ENCODE data around the gene CDKN2B. TPM values are rescaled to one million over a fixed set of nuclear protein-coding genes. Genes with fewer than 3 reads are reported as not detected.

CDKN2B gene
- polyA plus RNA-seq, 5 donors = 0.10 to 0.25 (median 0.15) TPM

DNA sequence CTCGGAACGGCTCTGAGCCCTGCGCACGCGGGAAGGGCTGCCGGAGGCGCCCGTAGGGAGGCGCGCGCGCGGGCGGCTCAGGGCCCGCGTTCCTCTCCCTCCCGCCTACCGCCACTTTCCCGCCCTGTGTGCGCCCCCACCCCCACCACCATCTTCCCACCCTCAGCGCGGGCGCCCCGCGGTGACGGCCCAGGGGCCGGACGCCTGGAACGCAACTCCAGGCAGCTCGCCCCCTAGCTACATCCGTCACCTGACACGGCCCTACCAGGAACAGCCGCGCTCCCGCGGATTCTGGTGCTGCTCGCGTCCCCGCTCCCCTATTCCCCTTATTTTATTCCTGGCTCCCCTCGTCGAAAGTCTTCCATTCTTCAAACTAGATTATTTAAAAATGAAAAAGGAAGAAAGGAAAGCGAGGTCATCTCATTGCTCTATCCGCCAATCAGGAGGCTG, 14.5 kb downstream of the CDKN2B start, which contains the start of gene CDKN2B-AS1:
TSS of gene CDKN2B-AS1 (plus strand) at position 236 of the 450 bp plus-strand sequence.
- DNase-seq = peak in 1 of 2 donors; percentile 30

DNA sequence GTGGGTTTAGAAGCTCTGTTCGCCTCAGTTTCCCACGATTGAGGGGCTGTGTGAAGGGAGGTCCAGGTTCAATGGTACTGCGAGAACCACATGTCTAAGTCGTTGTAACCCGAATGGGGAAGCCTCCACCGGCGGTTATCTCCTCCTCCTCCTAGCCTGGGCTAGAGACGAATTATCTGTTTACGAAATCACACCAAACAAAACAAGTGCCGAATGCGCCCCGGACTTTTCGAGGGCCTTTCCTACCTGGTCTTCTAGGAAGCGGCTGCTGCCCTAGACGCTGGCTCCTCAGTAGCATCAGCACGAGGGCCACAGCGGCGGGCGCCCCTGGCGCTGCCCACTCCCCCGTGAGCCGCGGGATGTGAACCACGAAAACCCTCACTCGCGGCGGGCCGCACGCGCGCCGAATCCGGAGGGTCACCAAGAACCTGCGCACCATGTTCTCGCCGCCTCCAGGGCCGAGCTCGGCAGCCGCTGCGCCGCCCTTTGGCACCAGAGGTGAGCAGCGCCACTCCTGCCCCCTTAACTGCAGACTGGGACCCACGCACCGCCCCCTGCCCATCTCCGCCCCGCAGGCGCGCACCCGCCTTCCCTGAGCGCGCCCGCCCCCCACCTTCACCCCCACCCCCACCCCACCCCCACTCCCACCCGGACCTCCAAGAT, 15.1 kb downstream of the CDKN2B start, which contains the start of gene CDKN2A:
TSS of gene CDKN2A (minus strand) at position 500 of the 663 bp plus-strand sequence.
- DNase-seq = no peak

GRCh38 chr9:21993007-21993406, 16.1 kb downstream of the CDKN2B start:
- no peak for DNase-seq

DNA sequence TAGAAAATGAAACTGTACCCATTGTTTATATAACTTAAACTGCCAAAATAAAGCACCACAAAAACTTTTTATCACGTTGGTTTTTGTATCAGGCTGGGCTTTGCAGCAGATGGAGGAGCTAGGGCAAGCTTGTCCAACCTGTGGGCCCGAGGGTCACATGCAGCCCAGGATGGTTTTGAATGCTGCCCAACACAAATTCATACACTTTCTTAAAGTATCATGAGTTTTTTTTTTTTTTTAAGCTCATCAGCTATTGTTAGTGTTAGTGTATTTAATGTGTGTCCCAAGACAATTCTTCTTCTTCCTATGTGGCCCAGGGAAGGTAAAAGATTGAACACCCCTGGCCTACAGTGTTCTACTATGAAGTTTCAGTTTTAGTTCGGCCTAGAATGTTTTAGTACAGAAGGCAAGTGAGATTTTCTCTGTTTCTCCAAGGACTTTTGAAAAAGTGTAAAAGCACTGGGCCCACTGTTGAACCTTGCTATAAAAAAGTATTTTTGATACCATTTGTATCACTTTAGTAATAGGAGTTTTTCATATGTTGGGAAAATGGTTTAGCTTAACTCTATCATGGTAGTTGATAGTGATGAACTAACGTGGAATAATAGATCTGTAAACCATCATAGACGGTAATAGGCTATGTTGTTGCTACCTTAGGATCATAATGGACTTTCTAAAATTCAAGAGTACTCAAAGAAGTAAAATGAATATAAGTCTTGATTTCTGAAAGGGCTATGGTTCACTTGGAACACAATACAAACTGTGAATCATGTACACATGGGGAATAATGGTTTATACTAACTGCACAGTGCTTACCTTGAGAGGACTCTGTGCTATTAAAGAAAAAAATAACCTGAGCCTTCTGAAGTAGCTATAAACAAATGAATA, 17.8 kb downstream of the CDKN2B start:
- DNase-seq = no peak

GRCh38 chr9:21989440-21990189, 19.5 kb downstream of the CDKN2B start:
- no peak for DNase-seq

DNA sequence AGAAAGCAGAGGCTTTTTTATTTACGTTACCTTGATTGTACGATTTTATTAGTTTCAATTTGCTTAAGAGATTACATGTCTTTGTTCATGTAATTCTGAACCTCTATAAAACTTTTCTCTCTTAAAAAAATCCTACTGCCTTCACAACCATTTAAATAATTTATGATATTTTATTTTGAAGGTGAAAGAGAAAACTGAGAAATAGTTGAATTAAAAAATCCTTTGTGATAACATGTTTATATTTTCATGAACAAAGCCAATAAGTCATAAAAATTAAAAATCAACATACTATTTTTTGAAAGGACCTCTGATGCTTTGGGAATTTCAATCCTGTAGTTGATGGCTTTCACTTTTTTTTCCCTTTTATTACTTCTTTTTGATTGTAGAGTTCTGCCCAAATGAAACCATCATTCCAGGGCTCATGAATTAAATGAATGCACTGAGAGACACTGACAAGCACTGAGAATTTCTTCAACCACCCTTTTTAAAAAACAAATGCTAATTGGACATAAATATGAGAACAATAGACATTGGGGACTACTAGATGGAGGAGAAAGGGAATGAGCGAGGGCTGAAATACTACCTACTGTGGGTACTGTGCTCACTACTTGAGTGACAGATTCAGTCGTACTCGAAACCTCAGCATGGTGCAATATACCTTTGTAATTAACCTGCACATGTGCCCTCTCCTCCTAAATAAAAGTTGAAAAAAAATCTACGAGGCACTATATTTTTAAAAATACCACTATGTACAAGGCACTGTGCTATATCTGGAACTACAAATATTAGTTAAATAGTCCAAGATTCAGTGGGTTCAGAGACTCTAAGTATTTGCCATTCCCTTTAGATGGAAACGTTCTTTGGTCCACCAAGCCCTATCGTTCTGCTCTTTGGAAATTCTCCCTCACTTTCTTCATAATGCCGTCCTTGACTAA, 20.8 kb downstream of the CDKN2B start:
- no peak for DNase-seq

DNA sequence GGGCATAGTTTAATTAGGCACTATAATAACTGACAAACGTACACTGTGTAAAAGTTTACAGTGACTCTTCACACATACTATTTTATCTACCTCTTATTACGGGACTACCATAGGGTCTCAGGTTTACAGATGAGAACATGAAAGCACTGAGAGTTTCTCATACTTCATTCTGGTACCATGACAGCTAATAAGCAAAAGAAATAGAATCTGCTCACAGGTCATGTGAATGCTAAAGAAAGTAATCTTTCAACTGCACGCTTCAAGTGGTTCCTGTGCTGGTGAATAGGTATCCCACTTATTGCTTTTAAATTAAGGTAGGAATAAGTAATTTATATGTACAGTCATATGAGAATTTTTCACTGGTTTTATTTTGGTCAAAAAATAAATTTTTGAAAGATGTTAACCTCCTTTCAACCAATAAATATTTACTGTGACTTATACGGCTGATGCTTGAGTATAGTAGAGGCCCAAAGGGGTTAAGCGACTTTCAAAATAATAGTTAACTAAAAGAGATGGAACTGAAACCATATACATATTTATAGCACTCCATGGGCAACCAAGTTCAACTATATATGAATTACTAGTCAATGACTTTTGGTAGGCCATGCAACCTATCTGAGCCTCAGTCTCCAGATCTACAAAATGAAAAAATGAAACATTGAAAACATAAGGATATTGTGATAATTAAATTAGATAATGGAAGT, 23.0 kb downstream of the CDKN2B start:
- DNase-seq = no peak

GRCh38 chr9:21984101-21984500, 25.0 kb downstream of the CDKN2B start:
- DNase-seq = no peak

GRCh38 chr9:21983561-21983935, 25.6 kb downstream of the CDKN2B start:
- DNase-seq = no peak

DNA sequence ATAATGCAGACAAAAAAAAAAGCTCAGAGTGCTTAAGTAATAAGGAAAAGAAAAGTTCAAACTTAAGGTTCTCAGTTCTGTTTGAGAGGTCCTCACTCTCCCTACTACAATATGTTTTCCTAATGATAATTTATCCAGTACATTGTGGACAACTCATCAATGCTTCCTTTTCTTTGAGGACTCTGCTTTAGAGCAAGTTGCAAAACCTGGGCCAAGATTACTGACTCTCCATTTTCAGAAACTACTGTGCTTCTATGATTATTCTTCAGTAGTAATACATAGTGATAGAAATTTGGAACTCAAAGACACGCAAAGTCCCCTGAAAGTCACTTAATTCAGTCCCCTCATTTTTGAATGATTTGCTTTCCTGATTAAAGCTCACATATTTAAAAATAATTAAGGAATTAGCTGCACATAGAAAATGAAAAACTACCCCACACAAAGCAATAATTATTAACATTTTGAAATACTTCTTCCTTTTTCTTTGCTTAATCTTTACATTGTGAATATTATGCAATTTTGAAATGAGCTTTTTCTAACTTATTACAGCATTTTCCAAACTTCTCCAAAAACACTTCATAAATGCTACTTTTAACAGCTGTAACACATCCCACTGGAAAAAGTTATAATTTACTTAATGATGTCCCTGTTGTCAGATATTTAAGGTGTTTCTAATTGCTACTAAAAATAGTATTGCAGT, 26.1 kb downstream of the CDKN2B start:
- no peak for DNase-seq

- DNase-seq = no peak
These were observed 26.7 kb downstream of the CDKN2B start for GRCh38 chr9:21982391-21982790.

DNA sequence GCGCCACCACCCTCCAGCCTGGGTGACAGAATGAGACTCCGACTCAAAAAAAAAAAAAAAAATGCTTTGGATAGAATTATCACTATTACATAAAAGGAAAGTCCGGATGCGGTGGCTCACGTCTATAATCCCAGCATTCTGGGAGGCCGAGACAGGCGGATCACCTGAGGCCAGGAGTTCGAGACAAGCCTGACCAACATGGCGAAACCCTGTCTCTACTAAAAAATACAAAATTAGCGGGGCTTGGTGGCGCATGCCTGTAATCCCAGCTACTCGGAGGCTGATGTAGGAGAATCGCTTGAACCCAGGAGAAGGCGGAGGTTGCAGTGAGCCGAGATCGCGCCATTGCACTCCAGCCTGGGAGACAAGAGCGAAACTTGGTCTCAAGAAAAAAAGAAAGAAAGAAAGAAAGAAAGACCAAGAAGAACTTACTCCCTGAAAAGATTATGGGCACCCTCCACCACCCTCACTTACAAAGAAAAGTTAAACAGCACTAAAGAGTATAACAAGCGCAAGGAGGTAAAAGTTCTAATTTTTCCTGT, 32.7 kb downstream of the CDKN2B start:
- DNase-seq = no peak

DNA sequence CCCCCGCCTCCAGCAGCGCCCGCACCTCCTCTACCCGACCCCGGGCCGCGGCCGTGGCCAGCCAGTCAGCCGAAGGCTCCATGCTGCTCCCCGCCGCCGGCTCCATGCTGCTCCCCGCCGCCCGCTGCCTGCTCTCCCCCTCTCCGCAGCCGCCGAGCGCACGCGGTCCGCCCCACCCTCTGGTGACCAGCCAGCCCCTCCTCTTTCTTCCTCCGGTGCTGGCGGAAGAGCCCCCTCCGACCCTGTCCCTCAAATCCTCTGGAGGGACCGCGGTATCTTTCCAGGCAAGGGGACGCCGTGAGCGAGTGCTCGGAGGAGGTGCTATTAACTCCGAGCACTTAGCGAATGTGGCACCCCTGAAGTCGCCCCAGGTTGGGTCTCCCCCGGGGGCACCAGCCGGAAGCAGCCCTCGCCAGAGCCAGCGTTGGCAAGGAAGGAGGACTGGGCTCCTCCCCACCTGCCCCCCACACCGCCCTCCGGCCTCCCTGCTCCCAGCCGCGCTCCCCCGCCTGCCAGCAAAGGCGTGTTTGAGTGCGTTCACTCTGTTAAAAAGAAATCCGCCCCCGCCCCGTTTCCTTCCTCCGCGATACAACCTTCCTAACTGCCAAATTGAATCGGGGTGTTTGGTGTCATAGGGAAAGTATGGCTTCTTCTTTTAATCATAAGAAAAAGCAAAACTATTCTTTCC, 34.2 kb downstream of the CDKN2B start:
- no peak for DNase-seq

- no peak for DNase-seq
These were observed 34.8 kb downstream of the CDKN2B start for GRCh38 chr9:21974343-21974721.

DNA sequence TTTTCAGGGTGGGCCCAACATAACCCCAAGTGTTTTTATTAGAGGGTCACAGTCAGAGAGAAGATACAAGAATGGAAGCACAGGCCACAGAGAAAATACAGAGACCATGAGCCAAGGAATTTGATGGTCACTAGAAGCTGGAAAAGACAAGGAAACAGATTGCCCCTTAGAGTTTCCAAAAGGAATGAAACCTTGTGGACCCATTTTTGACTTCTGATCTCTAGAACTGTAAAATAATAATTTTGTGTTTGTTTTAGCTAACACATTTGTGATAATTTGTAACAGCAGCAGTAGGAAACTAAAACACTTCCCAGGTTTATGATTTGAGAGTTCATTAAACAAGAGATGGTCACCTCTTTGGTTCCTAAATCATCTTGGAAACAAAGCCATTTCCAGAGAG, 36.7 kb downstream of the CDKN2B start:
- no peak for DNase-seq

GRCh38 chr9:21970800-21971640, 38.1 kb downstream of the CDKN2B start:
- DNase-seq = no peak

DNA sequence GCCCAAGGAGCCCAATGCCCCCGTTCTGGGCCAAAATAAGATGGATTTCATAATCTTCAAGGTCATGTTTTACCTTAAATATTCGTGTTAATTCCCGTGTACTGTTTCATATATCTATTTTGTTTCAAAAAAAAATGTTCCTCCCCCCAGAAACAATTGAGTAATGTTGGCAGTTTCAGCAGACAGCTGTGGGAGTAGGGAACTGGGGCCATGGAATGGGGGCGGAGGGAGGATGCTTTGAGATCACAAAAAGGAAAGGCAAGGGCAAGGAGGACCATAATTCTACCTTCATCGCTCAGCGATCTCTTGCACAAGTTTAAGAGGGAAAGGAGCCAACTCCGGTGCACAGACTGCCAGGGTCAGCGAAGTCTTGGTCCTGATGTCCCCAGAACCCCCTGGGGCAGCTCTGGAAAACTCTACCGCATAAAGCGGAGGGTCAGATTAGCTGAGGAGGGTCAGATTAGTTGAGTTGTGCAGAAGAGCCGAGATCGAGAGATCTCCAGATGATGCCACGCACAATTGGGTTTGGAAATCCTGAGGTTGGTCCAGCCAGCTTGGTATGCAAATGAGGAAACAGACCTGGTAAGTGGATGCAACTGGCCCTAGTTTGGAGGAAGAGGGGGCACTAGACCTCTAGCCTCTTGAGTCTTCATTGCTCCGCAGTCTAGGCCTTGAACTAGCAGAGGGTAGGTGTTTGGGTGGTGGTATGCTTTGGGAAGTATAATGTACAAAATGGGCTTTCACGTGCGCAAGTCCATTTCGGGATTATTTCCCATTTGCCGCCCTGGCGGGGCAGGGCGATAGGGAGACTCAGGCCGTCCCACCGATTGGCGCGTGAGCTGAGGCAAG, 38.9 kb downstream of the CDKN2B start:
- DNase-seq = no peak
